GM12872 (cell line): ENCODE data around the gene ESYT1.

Experiments used
- CTCF ChIP-seq: IDR thresholded peaks from 3 replicates; pipeline ENCODE4 v1.5.1; 2011; ENCODE audit warnings: low read depth, mild to moderate bottlenecking, low read length, moderate library complexity; ENCODE audit not compliant: insufficient read depth

ESYT1 gene

GRCh38 chr12:56172839-56173238 is 44.8 kb downstream of the ESYT1 start:
- no peak for TF ChIP-seq CTCF

- no peak for TF ChIP-seq CTCF
These were observed 50.3 kb downstream of the ESYT1 start for GRCh38 chr12:56178347-56178746.

GRCh38 chr12:56186957-56187356 is 58.9 kb downstream of the ESYT1 start:
- no peak for TF ChIP-seq CTCF

GRCh38 chr12:56188131-56188777 is 60.2 kb downstream of the ESYT1 start:
- TF ChIP-seq CTCF: no peak

GRCh38 chr12:56188778-56189098 is 60.7 kb downstream of the ESYT1 start:
- TF ChIP-seq CTCF: no peak

- TF ChIP-seq CTCF: peak; percentile 81
These were observed 61.2 kb downstream of the ESYT1 start, which contains the start of gene SMARCC2 for GRCh38 chr12:56189099-56189917. SMARCC2 (minus strand) TSS chr12:56189483; CDS start chr12:56189461, 22 bp downstream.

- no peak for TF ChIP-seq CTCF
These were observed 62.0 kb downstream of the ESYT1 start for GRCh38 chr12:56189918-56190694.
